ENCODE data around the gene COQ4.

Gene COQ4

DNA sequence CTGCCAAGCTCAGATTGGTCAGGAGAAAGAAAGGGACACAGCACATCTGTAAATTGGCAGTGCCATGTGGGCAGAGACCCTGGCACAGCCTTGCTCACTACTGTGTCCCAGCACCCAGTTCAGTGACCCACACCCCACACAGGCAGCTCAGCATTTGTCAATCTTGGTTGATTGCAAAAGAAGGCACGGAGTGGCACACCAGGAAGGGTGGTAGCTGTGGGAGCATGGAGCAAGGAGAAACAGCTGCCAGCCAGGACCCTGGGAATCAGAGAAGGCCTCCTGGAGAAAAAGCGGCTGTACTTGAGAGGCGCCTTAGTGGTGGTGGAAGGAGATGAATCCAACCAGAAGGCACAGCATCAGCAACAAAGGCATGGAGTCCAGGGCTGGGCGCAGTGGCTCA is 21.2 kb downstream of the COQ4 start:
- no peak for TF ChIP-seq OSR1 (CRISPR knock-in tag; IDR thresholded peaks at IDR 0.05)
- ATAC-seq: no peak

DNA sequence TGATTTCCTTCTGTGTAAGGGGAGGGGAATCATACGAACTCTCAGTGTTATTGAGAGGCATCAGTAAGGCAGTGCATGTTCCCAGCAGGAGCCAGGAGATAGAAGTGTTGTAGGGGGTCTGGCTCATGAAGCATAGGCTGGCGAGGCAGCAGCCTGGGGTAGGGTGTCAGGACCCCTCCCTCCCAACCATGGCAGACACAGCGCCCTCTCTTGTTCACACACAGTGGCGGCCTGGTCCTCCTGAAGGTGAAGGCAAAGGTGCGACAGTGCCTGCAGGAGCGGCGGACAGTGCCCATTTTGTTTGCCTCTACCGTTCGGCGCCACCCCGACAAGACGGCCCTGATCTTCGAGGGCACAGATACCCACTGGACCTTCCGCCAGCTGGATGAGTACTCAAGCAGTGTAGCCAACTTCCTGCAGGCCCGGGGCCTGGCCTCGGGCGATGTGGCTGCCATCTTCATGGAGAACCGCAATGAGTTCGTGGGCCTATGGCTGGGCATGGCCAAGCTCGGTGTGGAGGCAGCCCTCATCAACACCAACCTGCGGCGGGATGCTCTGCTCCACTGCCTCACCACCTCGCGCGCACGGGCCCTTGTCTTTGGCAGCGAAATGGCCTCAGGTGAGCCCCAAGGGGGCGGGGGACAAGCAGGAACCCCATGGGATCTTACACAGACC is 22.4 kb downstream of the COQ4 start:
- ATAC-seq: no peak

DNA sequence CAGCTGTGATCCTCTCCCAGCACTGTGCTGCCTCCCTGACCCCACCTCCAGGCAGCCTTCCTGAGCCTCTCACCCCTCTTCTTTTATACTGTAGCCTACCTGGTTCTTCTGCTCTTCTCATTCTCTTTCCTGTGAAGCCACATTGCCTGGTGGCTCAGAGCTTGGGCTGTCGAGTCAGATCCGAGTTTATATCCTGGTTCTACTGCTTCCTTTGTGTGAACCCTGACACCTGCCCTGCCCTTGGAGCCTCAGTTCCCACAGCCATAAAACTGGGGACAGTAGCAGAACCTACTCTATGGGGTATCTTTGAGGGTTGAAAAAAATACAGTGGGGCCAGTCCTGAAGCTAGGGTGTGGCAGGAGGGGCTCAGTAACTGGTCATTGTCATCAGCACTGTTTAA is 26.5 kb downstream of the COQ4 start:
- TF ChIP-seq RARB (CRISPR knock-in tag; IDR thresholded peaks at IDR 0.05): no peak
- TF ChIP-seq, protein P1, sequence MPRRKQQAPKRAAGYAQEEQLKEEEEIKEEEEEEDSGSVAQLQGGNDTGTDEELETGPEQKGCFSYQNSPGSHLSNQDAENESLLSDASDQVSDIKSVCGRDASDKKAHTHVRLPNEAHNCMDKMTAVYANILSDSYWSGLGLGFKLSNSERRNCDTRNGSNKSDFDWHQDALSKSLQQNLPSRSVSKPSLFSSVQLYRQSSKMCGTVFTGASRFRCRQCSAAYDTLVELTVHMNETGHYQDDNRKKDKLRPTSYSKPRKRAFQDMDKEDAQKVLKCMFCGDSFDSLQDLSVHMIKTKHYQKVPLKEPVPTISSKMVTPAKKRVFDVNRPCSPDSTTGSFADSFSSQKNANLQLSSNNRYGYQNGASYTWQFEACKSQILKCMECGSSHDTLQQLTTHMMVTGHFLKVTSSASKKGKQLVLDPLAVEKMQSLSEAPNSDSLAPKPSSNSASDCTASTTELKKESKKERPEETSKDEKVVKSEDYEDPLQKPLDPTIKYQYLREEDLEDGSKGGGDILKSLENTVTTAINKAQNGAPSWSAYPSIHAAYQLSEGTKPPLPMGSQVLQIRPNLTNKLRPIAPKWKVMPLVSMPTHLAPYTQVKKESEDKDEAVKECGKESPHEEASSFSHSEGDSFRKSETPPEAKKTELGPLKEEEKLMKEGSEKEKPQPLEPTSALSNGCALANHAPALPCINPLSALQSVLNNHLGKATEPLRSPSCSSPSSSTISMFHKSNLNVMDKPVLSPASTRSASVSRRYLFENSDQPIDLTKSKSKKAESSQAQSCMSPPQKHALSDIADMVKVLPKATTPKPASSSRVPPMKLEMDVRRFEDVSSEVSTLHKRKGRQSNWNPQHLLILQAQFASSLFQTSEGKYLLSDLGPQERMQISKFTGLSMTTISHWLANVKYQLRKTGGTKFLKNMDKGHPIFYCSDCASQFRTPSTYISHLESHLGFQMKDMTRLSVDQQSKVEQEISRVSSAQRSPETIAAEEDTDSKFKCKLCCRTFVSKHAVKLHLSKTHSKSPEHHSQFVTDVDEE (CRISPR knock-in tag; IDR thresholded peaks at IDR 0.05): no peak
- ATAC-seq: no peak

More for the DNA sequence above, 22.4 kb downstream of the COQ4 start:
- TF ChIP-seq CSDC2 (CRISPR knock-in tag; IDR thresholded peaks at IDR 0.05): no peak
- TF ChIP-seq ZNF70 (CRISPR knock-in tag; IDR thresholded peaks at IDR 0.05): no peak
- no peak for TF ChIP-seq ZNF8 (CRISPR knock-in tag; IDR thresholded peaks at IDR 0.05)
- no peak for TF ChIP-seq ARNTL (CRISPR knock-in tag; IDR thresholded peaks at IDR 0.05; ENCODE audit: borderline replicate concordance, low read depth)
- TF ChIP-seq, protein P1 (CRISPR knock-in tag; IDR thresholded peaks at IDR 0.05): no peak
- no peak for TF ChIP-seq ZNF565 (CRISPR knock-in tag; conservative IDR thresholded peaks at IDR 0.05; ENCODE audit: low read depth)
- no peak for TF ChIP-seq ESRRG (CRISPR knock-in tag; IDR thresholded peaks at IDR 0.05)
- TF ChIP-seq, protein P2, sequence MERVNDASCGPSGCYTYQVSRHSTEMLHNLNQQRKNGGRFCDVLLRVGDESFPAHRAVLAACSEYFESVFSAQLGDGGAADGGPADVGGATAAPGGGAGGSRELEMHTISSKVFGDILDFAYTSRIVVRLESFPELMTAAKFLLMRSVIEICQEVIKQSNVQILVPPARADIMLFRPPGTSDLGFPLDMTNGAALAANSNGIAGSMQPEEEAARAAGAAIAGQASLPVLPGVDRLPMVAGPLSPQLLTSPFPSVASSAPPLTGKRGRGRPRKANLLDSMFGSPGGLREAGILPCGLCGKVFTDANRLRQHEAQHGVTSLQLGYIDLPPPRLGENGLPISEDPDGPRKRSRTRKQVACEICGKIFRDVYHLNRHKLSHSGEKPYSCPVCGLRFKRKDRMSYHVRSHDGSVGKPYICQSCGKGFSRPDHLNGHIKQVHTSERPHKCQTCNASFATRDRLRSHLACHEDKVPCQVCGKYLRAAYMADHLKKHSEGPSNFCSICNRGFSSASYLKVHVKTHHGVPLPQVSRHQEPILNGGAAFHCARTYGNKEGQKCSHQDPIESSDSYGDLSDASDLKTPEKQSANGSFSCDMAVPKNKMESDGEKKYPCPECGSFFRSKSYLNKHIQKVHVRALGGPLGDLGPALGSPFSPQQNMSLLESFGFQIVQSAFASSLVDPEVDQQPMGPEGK (CRISPR knock-in tag; IDR thresholded peaks at IDR 0.05; ENCODE audit: borderline replicate concordance): no peak
- TF ChIP-seq, protein P3, sequence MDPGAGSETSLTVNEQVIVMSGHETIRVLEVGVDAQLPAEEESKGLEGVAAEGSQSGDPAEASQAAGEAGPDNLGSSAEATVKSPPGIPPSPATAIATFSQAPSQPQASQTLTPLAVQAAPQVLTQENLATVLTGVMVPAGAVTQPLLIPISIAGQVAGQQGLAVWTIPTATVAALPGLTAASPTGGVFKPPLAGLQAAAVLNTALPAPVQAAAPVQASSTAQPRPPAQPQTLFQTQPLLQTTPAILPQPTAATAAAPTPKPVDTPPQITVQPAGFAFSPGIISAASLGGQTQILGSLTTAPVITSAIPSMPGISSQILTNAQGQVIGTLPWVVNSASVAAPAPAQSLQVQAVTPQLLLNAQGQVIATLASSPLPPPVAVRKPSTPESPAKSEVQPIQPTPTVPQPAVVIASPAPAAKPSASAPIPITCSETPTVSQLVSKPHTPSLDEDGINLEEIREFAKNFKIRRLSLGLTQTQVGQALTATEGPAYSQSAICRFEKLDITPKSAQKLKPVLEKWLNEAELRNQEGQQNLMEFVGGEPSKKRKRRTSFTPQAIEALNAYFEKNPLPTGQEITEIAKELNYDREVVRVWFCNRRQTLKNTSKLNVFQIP (CRISPR knock-in tag; IDR thresholded peaks at IDR 0.05; ENCODE audit: borderline replicate concordance, low read depth): no peak
- no peak for TF ChIP-seq TOX (CRISPR knock-in tag; IDR thresholded peaks at IDR 0.05; ENCODE audit: borderline replicate concordance)
- TF ChIP-seq PPARA (CRISPR knock-in tag; IDR thresholded peaks at IDR 0.05; ENCODE audit: borderline replicate concordance): no peak
- TF ChIP-seq OSR1 (CRISPR knock-in tag; IDR thresholded peaks at IDR 0.05): no peak
- TF ChIP-seq, protein P4, sequence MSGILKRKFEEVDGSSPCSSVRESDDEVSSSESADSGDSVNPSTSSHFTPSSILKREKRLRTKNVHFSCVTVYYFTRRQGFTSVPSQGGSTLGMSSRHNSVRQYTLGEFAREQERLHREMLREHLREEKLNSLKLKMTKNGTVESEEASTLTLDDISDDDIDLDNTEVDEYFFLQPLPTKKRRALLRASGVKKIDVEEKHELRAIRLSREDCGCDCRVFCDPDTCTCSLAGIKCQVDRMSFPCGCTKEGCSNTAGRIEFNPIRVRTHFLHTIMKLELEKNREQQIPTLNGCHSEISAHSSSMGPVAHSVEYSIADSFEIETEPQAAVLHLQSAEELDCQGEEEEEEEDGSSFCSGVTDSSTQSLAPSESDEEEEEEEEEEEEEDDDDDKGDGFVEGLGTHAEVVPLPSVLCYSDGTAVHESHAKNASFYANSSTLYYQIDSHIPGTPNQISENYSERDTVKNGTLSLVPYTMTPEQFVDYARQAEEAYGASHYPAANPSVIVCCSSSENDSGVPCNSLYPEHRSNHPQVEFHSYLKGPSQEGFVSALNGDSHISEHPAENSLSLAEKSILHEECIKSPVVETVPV (CRISPR knock-in tag; IDR thresholded peaks at IDR 0.05): no peak
- no peak for TF ChIP-seq TCF4 (CRISPR knock-in tag; IDR thresholded peaks at IDR 0.05; ENCODE audit: borderline replicate concordance)
- TF ChIP-seq ZC3H10 (CRISPR knock-in tag; IDR thresholded peaks at IDR 0.05): no peak
- TF ChIP-seq SNAI2 (CRISPR knock-in tag; IDR thresholded peaks at IDR 0.05): no peak
- TF ChIP-seq, protein P5, sequence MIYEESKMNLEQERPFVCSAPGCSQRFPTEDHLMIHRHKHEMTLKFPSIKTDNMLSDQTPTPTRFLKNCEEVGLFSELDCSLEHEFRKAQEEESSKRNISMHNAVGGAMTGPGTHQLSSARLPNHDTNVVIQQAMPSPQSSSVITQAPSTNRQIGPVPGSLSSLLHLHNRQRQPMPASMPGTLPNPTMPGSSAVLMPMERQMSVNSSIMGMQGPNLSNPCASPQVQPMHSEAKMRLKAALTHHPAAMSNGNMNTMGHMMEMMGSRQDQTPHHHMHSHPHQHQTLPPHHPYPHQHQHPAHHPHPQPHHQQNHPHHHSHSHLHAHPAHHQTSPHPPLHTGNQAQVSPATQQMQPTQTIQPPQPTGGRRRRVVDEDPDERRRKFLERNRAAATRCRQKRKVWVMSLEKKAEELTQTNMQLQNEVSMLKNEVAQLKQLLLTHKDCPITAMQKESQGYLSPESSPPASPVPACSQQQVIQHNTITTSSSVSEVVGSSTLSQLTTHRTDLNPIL (CRISPR knock-in tag; IDR thresholded peaks at IDR 0.05; ENCODE audit: low read depth): no peak
- TF ChIP-seq ZFP30 (CRISPR knock-in tag; IDR thresholded peaks at IDR 0.05): no peak
